GM23248 (cell line): Measurements from ENCODE around the gene LCN9.

Experiments
- EZH2 ChIP-seq: fragments of 200-600 bp; sonication (generic); IDR thresholded peaks from 2 replicates; pipeline ENCODE4 v1.6.1; 2018; ENCODE audit warnings: antibody characterized with exemption, mild to moderate bottlenecking; ENCODE audit not compliant: insufficient read depth, poor library complexity, severe bottlenecking
- EZH2phosphoT487 ChIP-seq: fragments of 200-600 bp; sonication (generic); IDR thresholded peaks from 2 replicates; pipeline ENCODE4 v1.6.1; 2018; ENCODE audit warnings: antibody characterized with exemption, moderate library complexity, mild to moderate bottlenecking, low read depth; ENCODE audit not compliant: insufficient read depth

GRCh38 chr9:135706288-135706687 lies 43.2 kb downstream of the LCN9 start:
- no peak for TF ChIP-seq EZH2phosphoT487
- TF ChIP-seq EZH2 = no peak
